Activated CD8-positive, alpha-beta memory T cell treated with anti-CD3 and anti-CD28 coated beads for 36 hours (primary cell): Measurements from ENCODE around the gene CEP128. TPM values are rescaled to one million over a fixed set of nuclear protein-coding genes. Genes with fewer than 3 reads are reported as not detected.

ENCODE experiments used
- CTCF ChIA-PET: fragments of 350-600 bp; sonication (Branson Sonifier 250); formaldehyde crosslinking; loops from one replicate; lab custom pipeline; 2021; ENCODE audit warnings: antibody characterized with exemption; lab: Charles Lee
- POLR2A ChIA-PET: fragments of 350-600 bp; sonication (Branson Sonifier 250); formaldehyde crosslinking; loops from one replicate; lab custom pipeline; 2021; ENCODE audit warnings: antibody characterized with exemption; lab: Charles Lee
- total RNA-seq, 2 experiments: library from RNA; stranded (reverse); gene quantifications; one replicate each; pipeline ENCODE4 v1.2.3, GENCODE V29; 2021

CEP128 gene
- total RNA-seq, 2 experiments from 2014 or later, result 18.0 to 19.7 TPM

DNA sequence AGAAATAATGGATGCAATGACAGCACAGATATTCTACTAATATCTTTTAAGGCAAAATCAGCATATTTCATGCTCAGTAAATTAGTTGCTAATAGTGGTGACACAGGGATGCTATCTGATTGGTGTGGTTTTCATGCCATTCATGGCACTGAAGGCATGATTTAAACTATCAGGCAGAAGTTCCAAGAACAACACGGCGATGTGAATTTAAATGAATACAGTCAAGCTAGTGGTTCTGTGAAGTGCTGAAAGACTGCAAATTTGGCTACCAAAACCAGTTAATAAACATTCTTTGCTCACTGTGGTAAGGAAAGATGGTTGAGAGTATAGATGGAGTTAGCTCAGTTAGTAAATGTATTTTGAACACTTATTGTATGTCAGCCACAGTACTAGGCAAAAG is 458.2 kb downstream of the CEP128 start:
- CTCF ChIA-PET, result no interaction called here

DNA sequence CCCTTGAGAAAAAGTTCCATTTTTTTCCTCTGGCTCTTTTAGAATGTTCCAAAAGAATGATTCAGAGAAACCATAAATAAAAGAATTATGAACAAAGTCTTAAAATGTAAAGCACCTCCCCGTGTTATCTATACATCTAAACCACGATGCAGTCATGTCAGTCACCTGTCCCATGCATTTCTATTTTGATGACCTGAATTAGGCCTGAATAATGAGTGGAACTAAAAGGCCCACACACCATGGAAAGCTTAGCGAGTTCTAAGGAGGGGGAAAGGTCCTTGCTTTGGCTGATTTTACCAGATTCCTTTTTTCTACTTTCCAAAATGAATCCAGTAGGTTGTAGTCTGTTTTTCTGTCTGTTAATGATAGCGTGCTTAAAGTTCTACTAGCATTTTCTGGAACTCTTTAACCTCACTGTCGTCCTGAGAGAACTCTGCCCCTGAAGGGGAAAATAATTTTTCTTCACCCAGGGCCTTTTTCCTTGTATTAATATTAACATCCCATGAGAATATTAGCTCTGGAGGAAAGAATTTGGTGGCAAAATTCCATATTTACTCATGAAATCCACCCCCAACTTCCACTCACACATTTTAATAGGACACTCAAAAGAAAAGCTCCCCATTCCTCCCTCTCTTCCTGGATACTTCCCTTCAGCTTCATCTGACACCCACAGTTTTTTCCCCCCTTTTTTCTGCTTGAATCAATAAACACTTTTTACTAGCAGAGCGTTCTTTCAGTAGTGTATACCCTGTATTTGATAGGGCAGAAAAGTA is 464.0 kb downstream of the CEP128 start:
- POLR2A ChIA-PET, result no interaction called here
- CTCF ChIA-PET, result no interaction called here

More for the DNA sequence above, 458.2 kb downstream of the CEP128 start:
- POLR2A ChIA-PET, result no interaction called here

DNA sequence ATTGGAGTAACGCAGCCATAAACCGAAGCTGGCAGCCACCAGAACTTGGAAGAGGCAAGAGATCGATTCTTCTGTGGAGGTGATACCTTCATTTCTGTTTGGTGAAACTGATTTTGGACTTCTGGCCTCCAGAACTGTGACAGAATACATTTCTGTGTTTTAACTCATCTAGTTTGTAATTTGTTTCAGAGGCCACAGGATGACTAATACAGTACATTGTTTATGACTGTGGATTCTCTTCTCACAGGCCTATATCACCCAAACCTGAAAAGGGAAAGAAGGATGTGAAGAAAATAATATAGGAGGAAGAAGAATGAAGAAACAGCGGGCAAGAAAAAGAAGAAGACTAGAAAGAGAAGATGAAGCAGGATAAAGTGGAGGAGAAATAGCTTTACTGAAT is 466.5 kb downstream of the CEP128 start:
- CTCF ChIA-PET, result no interaction called here
- POLR2A ChIA-PET, result no interaction called here

DNA sequence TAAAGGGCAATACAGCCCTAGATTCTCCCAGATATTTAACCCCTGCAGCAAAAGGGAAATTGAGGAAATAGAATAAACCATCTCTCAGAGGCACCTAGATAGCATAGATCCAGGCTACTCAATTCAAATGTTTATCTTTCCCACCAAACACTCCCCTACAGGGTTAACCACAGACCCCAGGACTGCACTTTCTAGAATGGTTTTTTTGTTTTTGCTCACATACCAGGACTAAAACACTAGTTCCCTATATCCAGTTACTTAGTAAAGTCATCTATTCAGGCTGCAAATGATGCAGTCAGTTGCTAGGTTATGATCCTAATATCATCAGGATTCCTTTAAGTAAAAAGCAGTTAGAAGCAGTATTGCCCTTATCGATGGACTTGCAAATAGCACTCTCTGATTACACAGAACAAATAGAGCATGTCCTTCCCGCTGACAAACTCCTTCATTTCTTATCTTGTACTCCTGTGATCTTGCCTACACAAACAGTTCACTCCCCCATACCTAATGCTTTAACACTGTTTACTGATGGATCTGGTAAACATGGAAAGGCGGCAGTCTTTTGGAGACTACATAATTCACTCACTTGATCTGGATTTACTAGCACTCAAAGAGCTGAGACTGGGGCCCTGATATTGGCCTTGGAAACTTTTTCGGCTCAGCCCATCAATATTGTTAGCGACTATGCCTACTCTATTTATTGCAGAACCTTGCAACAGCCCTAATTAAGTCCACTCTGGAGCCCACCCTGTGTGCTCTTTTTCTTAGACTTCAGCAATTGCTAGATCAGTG is 473.0 kb downstream of the CEP128 start:
- POLR2A ChIA-PET, result no interaction called here

DNA sequence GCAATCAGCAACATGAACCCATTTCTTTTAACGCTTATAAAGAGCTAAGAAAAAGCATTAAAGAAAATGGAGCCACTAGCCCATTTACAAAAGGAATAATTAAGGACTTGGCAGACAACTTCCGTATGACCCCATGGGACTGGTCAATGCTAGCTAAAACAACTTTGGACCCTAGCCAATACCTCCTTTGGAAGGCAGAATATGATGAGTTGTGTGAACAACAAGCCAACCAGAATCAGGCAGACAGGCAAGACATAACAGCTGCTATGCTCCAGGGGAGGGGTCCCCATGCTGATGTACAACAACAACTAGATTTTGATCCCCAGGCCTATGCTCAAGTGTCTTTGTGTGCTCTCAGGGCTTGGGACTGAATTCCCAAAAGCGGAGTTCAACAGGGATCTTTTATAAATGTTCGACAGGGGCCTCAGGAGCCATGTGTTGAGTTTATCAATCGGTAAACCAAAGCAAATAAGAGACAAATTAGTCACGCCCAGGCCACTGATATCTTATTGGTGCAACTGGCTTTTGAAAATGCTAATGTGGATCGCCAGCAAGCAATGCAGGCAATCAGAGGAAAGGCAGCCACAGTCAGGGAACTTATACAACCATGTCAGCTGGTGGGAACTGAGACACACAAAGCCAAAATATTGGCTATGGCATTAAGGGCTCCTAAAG is 475.9 kb downstream of the CEP128 start:
- CTCF ChIA-PET, result no interaction called here

More for the DNA sequence above, 473.0 kb downstream of the CEP128 start:
- CTCF ChIA-PET, result no interaction called here

DNA sequence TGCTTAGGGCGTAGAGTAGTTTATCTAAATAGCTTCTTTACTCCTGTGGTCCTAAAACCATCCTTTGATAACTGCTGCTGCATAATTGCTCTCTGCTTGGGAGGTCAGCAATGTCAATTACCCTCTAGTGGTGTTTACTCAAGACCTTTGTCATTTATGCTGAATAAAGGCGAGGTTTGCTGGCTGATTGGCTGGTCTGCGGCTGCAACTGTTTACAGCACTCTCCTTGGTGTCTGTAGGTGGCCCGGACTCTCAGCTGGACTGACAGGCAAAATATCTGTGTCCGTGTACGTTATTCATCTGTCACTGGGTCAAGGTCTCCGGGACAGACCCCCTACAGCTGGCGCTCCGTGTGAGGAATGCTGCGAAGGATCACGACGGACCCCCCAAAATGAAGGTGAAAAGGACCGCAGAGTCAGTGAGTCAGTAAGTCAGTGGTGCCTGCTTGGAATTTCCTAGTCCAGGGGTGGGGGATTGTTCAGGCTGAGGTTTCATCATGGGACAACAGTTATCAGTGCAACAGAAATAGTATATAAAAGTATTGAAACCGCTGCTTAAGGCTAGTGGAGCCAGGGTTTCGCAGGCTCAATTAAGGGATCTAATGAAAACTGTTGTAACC is 476.9 kb downstream of the CEP128 start:
- POLR2A ChIA-PET, result no interaction called here
- CTCF ChIA-PET, result no interaction called here

More for the DNA sequence above, 475.9 kb downstream of the CEP128 start:
- POLR2A ChIA-PET, result no interaction called here

DNA sequence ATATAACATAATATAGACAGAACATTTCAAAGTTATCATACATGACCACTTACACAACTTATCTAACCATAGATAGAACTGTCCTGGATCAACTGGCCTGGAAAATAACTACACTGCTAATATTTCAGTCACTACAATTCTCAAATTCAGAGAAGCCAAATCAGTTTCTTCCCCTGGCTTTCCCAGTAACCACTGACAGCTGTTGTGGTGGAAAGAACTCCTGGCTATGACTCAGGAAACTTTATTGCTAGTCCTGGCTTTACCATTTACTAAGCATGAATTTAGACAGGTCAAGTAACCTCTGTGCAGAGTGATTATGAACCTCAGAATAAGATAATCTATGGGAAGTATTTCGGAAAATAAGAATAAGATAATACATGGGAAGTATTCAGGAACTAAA is 485.3 kb downstream of the CEP128 start:
- ChIA-PET POLR2A (no interaction called here), CTCF (no interaction called here)

DNA sequence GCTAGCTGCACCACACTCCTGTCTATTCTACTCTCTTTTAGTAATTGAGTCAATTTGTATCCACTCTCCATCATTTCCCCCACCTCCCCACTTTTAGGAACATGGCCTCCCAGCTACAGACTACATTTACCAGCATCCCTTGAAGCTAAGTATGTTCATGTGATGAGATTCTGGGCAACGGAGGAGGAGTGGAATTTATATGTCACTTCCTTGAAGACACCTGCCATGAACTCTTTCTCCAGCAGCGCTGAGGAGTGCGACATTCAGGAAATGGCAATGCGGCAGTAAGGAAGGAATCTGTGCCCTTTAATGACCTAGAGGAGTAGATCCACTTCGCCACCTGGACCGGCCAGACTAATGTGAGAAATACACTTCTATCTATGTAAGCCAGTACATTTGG is 486.5 kb downstream of the CEP128 start:
- ChIA-PET CTCF (no interaction called here), POLR2A (no interaction called here)

DNA sequence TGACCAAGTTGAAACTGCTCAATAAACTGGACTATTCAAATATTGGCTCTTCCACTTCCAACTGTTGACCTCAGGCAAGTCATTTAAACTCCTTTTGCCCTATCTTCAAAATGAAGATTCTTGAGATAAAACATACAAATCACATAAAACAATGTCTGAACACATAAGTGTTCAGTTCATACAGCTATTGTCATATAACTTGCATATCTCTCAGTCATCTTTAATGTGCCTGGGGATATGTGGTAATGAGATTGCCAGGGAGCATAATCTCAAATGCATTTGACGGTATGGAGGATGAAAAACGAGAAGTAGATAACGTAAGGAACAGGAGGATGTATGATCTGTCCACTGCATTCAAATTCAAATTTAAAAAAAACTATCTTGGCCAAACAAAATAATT is 493.3 kb downstream of the CEP128 start:
- ChIA-PET CTCF (no interaction called here), POLR2A (no interaction called here)

DNA sequence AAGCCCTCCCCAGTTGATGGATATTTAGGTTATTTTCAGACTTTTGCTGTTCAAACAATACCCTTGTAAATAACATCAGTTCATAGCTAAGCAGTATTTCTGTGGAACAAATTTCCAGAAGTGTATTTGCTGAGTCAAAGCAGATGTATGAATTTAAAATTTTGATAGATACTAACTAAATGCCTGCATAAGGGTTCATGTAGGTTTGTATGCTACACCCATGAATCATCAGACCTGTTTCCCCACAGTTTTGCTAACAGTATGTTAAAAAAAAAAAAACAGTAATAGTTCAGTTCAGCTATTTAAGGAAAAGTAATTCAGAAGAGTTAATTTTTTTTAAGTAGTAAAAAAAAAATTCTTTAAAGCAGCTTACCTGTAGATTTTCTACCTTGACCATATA is 494.1 kb downstream of the CEP128 start:
- ChIA-PET POLR2A (no interaction called here), CTCF (no interaction called here)

Other genes starting within 250 kb of the CEP128 start
- not detected for gene TSHR, start 13.9 kb upstream of the CEP128 start, total RNA-seq